ENCODE results near the gene CCDC12.

CCDC12 gene

DNA sequence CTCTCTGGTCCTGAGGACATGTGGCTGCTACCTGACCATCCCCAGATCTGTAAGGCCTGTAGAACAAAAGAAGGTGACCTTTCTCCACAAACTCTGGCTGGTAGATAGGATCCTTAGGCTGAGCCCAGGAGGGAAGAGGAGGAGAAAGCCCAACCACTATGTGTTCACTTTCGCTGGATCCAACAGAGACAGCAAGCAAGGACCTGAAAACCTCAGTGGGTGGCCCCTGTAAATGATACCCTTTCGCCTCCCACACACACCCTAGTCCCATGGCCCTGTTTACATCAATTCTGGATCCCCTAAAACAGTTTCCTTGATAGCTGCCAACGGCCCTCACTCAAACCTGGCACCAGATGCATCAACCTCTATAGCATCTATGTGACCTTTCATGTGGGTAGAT, 22.4 kb downstream of the CCDC12 start:
- DNase-seq: no peak

DNA sequence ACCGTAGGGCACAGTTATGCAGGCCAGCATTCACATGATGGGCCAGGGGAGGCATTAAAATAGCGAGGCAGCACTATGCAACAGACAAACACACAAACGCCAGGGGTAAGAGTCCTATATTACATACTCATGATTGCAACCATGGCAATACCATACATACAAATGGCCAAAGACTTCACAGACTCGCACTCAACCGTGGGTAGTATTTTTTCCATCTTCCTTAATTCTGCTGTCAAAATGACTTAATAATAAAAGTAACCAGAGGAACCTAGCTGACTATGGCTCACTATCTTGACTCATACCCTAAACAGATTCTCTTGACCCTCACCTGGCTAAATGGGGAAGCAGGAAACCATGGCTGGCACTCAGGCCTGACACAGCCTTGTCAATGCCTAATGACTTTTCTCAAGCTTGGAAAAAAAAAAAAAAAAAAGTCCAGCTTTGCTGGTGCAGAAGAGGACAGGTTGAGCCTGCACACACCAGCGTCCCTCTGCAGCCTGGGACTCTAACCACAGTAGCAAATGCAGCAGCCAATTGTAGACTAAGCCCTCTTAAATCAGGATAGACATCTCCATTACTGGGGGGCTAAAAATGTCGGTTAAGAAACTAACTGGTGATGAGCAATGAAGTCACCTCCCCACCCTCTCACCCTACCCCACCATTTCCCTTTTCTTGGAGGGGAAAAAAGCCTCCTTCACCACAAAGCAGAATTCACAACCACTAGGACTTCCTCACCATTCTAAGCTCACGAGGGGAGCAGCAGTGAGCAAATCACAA, 23.1 kb downstream of the CCDC12 start:
- no peak for DNase-seq

- DNase-seq: no peak
Measured at GRCh38 chr3:46952813-46953212, 23.7 kb downstream of the CCDC12 start.

DNA sequence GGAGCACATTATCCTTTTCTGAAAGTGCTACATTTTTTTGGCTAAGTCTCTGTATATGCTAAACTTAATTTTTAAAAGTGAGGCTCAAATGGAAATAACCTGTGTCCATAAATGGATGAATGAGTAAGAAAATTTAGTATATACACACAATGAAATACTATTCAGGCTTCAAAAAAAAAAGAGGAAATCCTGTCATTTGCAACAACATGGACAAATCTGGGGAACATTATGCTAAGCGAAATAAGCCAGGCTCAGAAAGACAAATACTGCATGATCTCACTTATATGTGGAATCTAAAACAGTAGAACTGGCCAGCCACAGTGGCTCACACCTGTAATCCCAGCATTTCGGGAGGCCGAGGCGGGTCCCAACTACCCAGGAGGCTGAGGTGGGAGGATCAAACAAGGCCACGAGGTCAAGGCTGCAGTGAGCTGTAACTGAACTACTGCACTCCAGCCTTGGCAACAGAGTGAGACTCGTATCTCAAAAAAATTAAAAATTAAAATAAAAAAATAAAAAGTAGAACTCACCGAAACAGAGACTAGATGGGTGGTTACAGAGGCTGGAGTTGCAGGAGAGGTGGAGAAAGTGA, 25.8 kb downstream of the CCDC12 start:
- no peak for DNase-seq

- DNase-seq: no peak
Measured at GRCh38 chr3:46950177-46950576, 26.4 kb downstream of the CCDC12 start.

DNA sequence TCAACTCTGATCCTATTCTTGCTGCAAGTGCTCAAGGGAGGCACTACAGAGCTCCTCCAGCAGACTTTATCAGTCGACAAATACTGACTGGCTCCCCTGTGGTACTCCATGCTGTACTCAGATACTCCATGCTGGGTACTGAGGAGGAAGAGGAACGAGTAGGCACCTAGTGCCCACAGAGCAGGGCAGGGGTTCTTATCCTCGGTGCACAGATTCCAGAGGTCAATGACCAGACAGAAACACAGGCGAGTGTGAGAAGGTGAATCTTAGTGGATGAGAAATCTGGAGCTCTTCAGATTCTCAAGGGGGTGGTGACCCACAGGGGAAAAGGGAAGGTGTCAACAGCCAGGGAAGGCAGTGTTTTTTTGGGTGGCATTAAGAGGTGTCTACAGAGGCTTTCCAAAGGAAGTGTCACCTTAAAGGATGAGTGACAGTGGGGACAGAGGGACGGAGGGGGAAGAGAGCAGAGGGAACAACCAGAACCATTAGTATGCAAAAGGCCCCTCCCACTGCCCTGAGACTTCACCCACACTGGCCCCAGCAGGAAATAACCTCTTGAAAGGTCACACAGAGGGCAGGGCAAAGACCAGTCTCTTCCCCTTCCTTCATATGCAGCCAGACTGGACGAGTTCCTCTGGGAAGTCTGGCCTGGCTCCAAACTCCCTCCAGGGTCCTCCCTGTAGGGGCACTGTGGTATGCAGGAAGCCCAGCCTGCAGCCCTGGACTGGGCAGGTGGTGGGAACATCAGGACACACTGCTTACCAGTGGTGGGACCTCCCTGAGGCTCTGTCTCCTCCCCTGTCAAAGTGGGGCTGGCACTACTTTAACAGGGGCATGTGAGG, 27.5 kb downstream of the CCDC12 start:
- DNase-seq: no peak

- DNase-seq: no peak
Measured at GRCh38 chr3:46947981-46948791, 28.4 kb downstream of the CCDC12 start.

DNA sequence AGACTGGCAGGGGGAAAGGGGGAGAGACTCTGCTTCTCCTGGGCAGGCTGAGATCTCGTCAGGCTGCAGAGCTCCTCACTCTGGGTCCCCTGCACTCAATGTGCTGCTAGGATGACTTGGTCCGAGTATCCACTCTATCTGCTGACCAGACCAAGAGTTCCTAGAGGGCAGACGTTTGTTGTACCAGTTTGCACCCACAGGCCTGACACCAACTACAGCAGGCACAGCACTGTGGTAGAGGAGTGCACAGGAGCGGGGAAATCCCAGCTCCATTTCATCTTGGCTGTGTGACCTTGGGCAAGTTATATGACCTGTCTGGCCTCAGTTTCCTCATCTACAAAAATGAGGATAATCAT, 29.0 kb downstream of the CCDC12 start:
- DNase-seq: no peak

DNA sequence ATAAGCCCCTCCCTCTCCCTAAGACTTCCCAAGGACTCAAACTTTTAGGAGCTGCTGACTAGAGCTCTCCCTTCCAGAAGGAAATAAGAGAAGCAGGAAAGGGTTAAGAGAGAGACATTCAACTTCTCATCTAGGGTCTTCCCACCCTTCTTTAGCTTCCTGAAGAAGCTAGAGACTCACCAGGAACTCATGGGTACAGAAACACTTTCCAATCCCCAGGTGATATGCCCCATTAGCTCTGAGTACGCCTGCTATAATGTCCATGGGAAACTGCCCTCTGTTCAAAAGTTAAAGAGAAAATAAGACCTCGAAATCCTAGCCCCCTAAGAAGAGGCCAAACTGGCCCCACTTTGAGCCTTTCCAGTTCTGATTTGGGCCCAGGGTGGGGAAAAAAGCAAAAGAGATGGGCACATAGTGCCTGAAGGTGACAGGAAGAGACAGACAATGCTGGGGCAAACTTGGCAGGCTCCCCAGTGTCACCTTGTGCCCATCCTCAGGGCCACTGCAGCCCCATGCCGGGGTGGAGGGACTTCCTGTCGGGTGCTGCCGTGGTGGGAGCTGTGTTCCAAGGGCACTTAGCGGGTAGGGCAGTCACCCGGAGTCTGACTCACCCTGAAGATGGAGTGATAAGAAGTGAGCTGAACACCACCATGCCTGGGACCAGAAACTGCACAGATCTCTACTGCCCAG, 29.5 kb downstream of the CCDC12 start:
- no peak for DNase-seq

GRCh38 chr3:46946416-46946815, 30.1 kb downstream of the CCDC12 start:
- no peak for DNase-seq

DNA sequence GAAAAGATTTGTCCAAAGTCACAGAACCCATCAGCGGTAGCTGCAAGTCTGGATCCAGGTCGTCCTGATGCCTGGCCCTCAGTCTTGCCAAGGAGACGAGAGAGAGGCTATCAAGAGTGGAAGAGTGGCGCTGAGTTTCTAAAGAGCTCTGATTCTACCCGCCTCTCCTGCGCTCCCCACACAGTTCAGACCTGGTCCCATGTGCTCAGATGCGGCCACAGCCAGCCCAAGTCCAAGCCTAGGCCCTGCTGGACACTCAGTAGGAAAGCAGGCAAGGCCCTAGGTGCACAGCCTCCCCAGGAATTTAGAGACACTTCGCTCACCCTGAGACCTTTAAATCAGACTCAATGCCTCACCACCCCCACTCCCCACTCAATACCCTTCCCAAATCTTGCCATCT, 32.4 kb downstream of the CCDC12 start:
- no peak for DNase-seq

GRCh38 chr3:46943237-46944187, 33.0 kb downstream of the CCDC12 start:
- DNase-seq: peak; percentile 17

- no peak for DNase-seq
Measured at GRCh38 chr3:46942481-46943236, 33.9 kb downstream of the CCDC12 start.

GRCh38 chr3:46942076-46942475, 34.5 kb downstream of the CCDC12 start:
- no peak for DNase-seq

DNA sequence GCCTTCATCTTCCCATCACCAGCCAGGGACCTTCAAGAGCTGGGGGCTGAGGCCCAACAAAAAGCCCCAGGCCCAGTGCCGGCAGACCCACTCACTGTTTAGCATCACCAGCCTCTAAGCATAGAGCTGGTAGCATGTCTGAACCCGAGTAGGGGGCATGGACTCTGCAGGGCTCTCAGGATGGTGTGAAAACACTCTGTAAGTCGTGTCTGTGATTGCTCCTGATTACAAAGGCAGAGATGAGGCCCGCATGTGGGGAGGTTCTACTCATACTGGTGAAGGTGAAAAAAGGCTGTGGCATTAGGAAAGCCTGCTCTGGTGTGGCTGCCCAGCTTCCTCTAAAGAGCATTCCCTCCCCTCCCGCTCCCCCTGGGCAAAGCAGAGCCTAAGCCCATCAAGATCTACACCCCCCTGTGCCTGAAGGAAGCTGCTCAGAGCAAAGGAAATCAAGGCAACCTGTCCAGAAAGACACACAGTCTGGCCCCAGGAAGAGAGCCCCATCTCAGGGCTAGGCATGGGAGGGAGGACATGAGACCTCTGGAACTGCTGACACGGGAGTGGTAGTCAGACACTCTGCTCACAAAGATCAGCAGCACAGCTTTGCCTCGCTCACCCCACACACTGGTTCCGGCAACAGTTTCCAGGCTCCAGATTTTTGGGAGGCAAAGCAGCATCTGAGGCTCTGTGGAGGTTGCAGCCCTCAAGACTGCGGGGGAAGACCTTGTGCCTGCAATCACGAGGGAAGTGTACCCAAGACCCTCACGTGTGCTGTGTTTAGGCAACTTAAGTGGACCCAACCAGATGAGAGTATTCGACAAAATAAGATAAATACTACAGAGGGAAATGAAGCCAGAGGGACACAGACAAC, 36.7 kb downstream of the CCDC12 start:
- no peak for DNase-seq

DNA sequence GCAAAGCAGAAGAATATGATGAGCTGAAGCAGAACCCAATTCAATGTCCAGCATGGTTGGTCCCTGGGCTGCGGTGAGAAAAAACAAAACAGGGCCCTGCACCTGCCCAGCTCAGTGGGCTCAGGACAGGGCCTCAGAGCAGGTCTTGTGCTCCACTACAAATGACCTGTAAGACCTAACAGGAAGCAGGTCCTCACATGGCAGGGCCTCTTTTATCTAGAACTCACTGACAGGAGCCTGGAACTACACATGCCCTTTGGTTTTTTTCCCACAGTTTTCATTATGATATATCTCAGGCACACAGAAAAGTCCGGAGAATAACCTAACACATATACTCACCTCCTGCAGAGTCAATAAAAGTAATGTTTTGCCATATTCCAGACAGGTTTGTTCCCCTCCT, 38.4 kb downstream of the CCDC12 start:
- DNase-seq: no peak

DNA sequence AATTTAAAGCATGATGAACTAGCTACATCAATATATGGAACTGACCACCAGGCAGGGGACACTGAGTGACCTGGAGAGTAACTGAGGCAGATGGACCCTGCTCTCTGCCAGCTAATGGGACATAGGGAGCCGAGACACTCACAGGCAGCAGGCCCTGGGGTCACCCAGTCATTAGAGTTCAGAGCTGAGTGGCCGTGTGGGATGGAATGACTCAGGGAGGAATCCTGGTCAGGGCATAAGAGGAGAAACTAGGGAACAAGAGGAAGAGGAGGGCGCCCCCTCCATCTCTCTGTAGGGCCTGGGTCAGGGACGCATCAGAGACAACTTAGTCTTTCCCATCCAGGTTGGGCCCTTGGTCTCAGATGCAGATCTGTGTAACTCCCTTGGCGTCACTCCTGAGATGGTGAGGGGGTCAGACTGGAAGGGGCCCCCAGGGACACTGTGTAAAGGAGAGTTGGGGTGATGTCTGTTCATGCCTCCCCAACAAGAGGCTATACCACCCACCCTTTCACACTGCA, 39.8 kb downstream of the CCDC12 start:
- no peak for DNase-seq

- no peak for DNase-seq
Measured at GRCh38 chr3:46935989-46936558, 40.5 kb downstream of the CCDC12 start.

Data from NCI-H1092 treated with DMSO at 0.1 percent for 48 hours (cell line).